ENCODE measurements around the gene EIF5B.

Gene EIF5B

DNA sequence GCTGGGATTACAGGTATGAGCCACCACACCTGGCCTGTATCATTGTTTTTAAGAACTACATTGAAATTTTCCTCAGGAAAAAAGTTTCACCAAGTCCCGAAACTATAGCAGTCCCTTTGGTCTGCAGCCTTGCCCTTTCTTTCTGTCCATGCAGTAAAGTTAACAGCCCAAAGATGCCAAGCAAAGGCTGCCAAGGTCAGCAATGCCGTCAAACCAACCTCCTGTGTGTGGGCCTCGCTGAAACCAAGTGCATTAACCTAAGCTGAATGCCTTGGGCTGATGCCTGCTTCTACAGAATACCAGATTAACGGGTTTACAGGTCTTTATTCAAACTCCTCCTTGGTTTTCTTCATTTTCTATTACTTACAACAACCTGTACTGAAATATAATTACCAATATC is 73.1 kb downstream of the EIF5B start:
- no peak for DNase-seq

DNA sequence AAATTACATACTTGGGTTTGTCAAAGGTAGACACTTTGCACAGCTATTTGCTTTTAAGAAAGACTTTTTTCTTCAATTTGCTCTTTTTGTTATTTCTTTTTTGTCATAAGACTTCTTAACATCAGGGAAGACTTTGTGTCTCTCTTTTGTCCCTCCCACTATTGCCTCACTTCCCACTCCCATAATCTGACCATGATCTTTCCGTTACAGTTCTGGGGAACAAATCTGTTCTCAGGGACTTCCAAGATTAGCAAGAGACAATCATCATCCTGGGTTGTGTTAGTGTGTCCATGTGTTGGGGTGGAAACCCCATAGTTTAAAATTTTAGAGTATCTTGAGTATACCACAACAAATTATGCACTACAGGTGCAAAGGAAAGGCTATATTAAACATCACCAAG is 77.4 kb downstream of the EIF5B start:
- no peak for DNase-seq

DNA sequence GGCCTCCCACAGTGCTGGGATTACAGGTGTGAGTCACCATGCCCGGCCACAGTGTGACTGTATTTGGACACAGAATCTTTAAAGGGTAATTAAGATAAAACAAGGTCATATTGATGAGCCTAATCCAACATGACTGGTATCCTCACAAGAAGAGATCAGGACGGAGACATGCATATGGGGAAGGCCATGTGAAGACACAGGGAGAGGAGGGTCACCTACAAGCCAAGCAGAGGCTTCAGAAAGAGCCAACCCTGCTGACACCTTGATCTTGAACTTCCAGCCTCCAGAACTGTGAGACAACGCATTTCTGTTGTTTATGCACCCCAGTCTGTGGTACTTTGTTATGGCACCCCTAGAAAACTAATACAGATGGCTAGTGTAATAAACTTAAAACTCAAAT is 80.2 kb downstream of the EIF5B start:
- no peak for DNase-seq

DNA sequence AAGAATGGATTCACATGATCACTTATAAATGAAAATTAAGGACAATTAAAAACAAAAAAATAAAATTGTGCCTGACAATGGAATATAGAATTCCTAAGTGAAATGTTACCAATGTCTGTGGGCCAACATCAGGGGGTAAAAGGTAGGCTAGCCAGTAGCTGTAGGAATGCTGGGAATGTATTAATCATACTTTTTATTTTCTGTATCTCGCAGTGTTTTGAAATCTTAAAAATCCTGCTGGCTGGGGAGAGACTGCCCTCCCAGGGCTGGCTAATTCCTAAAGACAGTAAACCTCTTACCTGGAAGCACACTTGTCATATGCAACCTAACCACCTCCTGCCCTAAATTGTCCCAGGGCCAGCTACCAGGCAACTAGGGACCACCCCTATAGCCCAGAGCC is 82.8 kb downstream of the EIF5B start:
- no peak for DNase-seq

DNA sequence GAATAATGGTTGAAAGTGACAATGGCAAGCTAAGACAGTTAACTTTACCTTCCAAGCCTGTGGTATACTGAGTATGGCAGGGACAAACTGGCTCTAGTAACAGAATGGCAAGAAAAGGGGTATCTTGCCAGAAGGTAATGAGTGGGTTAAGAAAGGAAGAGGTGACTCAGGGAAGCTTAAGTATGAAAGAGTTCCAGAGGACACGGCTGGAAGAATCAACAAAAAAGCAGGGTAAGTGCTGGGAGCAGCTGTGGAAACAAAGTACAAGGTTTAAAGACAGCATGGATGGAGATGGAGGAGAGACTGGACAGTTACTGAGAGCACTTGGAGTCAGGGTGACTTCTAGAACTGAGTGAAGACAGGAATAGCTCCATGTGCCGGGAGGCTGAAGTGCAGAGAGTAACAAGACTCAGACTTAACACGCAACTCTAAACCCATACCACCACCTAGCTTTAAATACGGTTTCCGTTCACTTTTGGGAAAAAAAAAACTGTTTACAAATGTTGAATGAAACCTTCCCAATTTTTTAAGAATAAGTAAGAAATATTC is 83.6 kb downstream of the EIF5B start:
- no peak for DNase-seq

DNA sequence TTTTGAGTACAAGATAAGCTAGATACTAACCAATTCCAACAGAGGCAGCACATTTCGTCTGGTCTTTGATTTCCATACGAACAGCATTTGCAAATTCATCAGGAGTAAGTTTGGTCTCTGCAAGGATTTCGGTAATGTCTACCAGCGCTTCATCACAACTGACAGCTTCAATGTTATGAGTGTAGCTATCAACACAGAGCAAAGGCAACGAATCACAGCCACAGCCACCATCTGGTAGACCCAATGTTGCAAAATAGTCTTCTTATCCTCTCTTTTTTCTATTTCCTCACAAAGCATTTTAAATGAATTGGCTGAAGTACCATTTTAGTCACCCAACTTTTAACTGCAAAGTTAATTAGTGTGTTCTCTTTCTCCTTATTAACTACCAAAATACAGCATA is 84.3 kb downstream of the EIF5B start:
- DNase-seq = no peak

DNA sequence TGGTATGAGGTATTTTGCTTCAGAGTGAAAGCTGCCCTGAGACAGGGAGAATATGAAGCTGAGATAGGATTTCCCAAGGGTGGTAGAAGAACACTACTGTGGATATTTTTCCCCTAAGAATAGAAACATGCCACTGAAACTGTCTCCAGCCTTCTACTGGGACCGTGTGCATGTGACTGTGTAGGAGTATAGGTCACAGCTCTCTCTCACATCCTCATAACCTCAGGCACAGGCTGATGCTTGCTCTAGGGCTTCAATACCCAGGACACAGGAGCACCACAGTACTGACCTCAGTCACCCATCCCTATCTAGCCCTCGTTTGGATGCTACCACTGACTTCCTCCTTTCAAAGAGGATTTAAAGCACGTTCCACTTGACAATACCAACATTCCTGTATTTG is 85.4 kb downstream of the EIF5B start:
- DNase-seq = no peak

DNA sequence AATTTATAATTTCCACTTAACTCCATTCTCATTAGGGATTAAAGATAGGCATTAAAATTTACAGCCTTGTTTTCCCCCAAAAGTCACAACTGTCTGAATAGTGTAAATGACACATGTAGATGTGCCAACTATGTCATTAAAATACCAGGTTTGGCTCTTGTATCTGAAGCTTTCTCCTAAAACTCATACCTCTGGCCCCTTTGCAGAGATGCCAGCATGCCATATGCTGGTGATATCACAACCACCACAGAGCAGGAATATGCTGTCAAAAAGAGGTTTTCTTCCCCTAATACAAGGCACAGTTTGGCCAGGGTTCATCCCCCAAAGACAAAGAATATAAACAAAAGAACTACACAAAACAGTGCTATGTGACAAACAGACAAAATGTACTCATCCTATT is 87.2 kb downstream of the EIF5B start:
- DNase-seq = no peak

DNA sequence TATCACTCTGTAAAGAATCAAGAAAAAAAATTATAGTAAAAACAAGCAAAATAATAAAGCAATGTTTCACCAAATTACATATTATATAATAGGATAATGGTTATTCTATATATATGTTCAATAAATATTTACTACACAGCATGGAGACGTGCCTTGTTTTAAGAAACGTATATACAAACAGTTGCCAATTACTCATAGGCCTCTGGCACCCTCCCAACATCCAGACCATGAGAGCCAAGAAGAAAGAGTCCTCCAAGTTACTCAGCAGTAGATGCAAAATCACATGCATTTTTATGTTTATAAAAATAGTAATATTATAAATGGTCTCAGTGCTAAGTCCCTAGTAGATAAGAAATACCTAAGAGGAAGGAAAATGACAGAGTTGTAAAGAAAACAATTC is 87.8 kb downstream of the EIF5B start:
- DNase-seq = no peak

DNA sequence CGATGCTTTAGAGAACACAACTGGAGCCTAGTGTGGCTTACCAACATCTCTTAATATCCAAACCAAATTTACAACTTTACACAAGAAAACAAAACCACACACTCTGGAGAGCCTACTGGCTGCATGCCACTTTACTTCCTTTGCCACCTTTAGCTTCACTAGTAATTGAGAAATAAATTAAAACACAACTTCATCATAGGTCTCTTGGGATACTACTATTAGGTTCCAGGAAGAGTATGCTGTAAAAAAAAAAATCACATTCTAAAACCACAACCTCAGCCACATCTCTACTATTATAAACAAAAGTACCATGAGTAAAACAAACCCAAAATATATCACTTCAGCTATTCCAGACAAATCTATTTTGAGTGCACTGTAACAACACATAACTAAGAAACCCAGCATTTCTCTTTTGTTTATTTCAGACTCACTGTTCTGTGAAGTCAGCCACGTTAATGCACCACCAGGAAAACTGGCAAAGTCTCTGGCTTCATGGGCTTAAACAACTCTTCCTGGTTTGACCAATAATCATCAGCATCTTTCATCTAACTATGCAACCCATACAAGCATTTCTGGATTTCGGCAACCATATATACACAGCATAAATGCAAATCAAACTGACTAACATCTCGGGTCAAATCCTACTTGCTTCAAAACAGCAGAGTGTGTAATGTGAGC is 93.6 kb downstream of the EIF5B start:
- DNase-seq = no peak

DNA sequence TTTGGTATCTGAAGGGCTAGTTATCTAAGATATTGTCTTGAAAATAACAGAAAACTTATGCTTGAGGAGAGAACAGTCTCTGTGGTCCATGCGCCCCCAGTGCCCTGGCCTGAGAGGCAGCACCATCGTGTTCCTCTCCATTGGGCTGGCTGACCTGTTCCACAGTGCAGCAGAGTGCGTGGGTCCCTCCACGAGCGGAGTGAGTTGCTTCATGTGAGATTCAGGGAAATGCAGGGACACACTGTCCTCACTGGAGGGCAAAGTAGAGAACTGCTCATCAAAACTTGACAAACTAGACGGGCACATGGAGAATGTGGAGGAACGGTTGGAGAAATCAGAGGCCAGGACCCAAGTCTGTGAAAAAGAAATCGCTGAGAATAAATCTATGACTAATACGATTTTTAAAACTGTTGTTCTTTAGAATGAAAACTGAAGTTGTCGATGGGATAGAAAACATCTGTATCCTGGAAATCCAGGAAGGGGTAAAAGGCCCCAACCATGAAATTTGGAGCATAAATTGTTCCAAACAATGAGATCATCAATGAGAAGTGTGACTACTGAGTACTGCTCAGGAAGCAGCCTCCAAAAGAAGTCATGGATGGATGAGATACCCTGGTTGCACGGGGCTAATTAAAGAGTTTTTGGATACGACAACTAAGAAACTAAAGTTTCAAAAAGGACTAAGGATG is 94.5 kb downstream of the EIF5B start:
- DNase-seq = no peak

DNA sequence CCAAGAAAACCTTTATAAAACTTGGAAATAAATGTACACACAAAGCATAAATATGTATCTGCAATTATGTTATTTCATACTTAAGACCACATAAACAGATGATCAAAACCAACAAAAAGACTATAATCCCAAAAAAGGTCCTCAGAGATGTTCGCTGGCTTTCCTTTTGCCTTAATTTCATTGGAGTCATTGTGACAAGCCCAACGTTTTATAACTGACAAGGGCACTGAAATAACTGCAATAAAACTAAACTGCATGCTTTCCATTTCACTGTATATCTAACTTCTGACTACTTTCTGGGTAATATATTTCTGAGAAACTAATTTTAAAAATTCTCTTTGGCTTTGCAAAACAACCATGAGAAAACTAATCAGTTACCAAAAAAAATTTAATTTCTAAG is 96.2 kb downstream of the EIF5B start:
- DNase-seq = no peak

DNA sequence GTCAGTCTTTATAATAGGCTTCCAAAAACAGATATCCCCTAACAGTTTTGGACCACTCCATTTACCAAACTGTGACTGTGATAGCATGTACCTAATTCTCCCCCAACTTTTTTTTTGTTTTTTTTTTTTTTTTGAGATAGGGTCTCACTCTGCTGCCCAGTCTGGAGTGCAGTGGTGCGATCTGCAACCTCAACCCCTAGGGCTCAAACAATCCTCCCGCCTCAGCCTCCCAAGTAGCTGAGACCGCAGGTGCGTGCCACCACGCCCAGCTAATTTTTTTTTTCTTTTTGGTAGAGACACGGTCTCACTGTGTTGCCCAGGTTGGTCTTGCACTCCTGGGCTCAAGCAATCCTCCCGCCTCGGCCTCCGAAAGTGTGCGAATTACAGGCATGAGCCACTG is 99.7 kb downstream of the EIF5B start:
- no peak for DNase-seq

DNA sequence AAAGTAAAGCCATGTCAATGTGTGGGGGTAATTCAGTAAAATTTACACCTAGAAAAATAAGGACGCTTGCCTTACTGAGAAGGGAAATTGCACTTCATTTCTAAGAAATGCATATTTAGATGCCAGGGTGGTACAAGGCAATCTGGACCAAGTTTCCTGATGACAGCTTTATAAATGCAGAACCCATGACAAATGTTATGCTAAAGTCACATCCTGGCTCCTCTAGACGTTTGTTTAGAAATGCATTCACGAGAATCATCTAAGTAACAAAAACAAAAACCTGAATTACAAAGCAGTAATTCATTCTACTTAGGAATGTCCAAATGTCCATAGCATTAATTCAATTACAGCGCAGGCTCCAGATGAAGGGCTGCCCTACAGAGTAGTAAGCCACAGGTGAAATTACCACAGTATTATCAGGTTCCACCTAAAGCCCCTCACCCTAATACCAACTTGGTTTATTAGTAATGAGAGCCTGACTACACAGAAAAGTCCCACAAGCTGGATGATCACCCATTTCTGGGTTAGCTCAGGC is 102.8 kb downstream of the EIF5B start:
- DNase-seq = no peak

DNA sequence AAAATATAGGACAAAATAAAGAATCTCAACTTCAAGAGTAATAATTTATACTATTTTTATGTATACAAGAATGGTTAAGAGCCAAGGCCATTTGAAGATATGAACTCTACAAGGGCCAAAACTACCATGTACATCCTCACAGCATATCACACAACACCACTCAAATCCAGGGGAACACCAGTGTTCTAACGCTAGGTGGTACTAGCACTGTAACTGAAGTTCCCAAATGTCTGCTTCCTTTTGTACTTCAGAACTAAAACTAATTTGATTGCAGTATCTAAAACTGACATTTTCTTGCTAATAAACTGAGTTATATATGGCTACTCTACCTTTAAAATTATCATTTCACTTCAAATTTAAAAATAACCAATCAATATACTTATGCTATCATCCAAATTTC is 105.6 kb downstream of the EIF5B start:
- no peak for DNase-seq

DNA sequence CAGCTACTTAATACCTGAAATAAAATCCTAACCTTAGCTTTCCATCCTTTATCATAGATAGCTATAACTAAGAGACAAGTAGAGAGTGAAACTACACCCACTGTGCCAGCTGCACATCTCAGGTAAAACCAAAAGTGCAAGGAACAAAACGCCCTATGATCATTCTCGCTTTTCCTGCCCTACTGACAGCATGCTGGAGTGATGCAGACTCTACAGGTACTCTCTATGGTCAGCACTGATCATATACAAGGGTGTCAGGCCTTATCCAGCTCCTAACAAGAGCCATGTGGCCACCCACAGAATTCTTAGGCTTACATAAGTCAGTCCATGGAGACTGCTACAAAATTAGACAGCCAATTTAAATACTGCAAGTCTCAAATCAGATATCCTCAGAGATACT is 107.0 kb downstream of the EIF5B start:
- no peak for DNase-seq

DNA sequence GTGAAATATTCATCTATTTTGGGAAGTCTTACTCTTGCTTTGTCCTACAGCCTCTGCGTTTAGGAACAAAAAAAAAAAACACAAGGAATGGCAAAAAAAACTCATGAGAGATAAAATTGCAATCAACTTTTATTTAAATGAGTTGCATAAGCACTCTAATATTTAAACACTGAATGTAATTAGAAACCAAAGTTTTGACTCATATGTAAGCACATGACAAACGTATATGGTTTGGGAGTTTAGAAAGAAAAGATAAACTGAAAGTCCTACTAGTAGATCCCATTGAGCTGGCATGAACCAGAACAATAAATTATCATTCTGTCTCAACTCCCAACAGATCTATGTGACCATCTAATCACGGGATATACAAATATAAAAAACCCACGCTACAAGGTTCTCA is 107.9 kb downstream of the EIF5B start:
- DNase-seq = no peak

DNA sequence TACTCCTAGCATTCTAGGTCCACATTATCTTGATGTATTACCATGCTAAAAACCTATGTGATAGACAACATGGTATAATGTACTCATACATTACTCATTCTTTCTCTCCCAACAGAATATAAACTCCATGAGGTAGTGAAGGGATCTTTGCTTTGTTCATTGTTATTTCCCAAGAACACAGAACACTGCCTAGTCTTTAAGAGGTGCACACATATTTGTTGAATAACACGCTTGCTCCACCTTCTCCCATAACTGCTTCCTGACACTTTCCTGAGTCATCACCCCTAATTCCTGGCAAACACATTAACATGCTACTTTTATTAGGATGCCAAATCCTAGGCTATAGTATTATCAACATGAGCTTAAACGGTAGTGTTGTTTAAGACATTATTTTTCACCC is 111.4 kb downstream of the EIF5B start:
- no peak for DNase-seq

DNA sequence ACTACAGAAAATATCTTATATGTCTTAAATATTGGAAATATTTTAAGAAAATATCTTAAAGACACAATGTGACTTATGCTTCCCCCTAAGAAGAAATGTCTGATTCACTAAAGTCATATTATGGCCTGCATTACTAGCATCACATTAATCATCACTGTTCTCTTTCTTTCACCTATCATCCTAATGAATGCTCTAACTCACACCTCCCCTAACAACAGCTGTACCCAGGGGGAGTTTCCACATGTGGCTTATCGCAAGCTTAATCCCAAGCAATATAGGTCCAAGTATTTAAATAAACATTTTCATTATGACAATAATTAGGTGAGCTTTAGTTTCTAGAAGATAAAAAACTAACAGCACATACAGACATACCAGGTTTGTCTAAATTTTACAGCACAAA is 113.0 kb downstream of the EIF5B start:
- no peak for DNase-seq
